Measurements from ENCODE around the gene CRYL1.

Gene CRYL1

GRCh38 chr13:20550799-20551198 is 25.1 kb upstream of the CRYL1 start:
- Mint-ChIP-seq H3K36me3 (no peaks in the 10 kb centered on the region), H3K27ac (no peak overlapping the region), H3K4me1 (peaks cover 9% of the 10 kb centered on the region), H3K9me3 (no peaks in the 10 kb centered on the region), H3K4me3 (no peak overlapping the region), H3K27me3 (no peaks in the 10 kb centered on the region)
- DNase-seq: no peak
- CTCF ChIA-PET: interaction anchor here (0.6 kb wide), 1 partner anchor 126 kb away, joined by 3 read pairs; no protein-coding TSS in a partner anchor

- H3K4me1 Mint-ChIP-seq: peaks cover 9% of the 10 kb centered on the region
- no peaks in the 10 kb centered on the region for H3K9me3 Mint-ChIP-seq
- H3K27ac Mint-ChIP-seq: no peak overlapping the region
- no peak overlapping the region for H3K4me3 Mint-ChIP-seq
- H3K36me3 Mint-ChIP-seq: no peaks in the 10 kb centered on the region
- H3K27me3 Mint-ChIP-seq: no peaks in the 10 kb centered on the region
- no peak for DNase-seq
- CTCF ChIA-PET: no interaction called here
These were observed 21.8 kb upstream of the CRYL1 start for GRCh38 chr13:20547479-20547908.

- H3K9me3 Mint-ChIP-seq: no peaks in the 10 kb centered on the region
- H3K27me3 Mint-ChIP-seq: no peaks in the 10 kb centered on the region
- no peaks in the 10 kb centered on the region for H3K36me3 Mint-ChIP-seq
- CTCF ChIA-PET: no interaction called here
- no peak overlapping the region for H3K27ac Mint-ChIP-seq
- no peak overlapping the region for H3K4me3 Mint-ChIP-seq
- peaks cover 9% of the 10 kb centered on the region for H3K4me1 Mint-ChIP-seq
- DNase-seq: no peak
These were observed 20.9 kb upstream of the CRYL1 start for GRCh38 chr13:20546556-20546955.

GRCh38 chr13:20544201-20544923 is 18.7 kb upstream of the CRYL1 start:
- H3K36me3 Mint-ChIP-seq: no peaks in the 10 kb centered on the region
- no peaks in the 10 kb centered on the region for H3K27me3 Mint-ChIP-seq
- no peak for DNase-seq
- no peak overlapping the region for H3K27ac Mint-ChIP-seq
- CTCF ChIA-PET: interaction anchor here (0.9 kb wide), 1 partner anchor 10 kb away, joined by 4 read pairs; no protein-coding TSS in a partner anchor
- H3K4me1 Mint-ChIP-seq: peaks cover 9% of the 10 kb centered on the region
- H3K4me3 Mint-ChIP-seq: no peak overlapping the region
- H3K9me3 Mint-ChIP-seq: no peaks in the 10 kb centered on the region

GRCh38 chr13:20536992-20537391 is 11.3 kb upstream of the CRYL1 start:
- peaks cover 2% of the 10 kb centered on the region for H3K36me3 Mint-ChIP-seq
- CTCF ChIA-PET: no interaction called here
- no peak for DNase-seq
- H3K9me3 Mint-ChIP-seq: peaks cover 9% of the 10 kb centered on the region
- H3K27ac Mint-ChIP-seq: no peak overlapping the region
- H3K4me1 Mint-ChIP-seq: no peaks in the 10 kb centered on the region
- no peak overlapping the region for H3K4me3 Mint-ChIP-seq
- peaks cover 8% of the 10 kb centered on the region for H3K27me3 Mint-ChIP-seq

GRCh38 chr13:20534038-20534608 is 8.5 kb upstream of the CRYL1 start:
- Mint-ChIP-seq H3K4me1 (no peaks in the 10 kb centered on the region), H3K27ac (no peak overlapping the region), H3K36me3 (peaks cover 2% of the 10 kb centered on the region), H3K4me3 (no peak overlapping the region), H3K27me3 (peaks cover 12% of the 10 kb centered on the region), H3K9me3 (peaks cover 16% of the 10 kb centered on the region)
- CTCF ChIA-PET: interaction anchor here (1.7 kb wide), 1 partner anchor 10 kb away, joined by 4 read pairs; no protein-coding TSS in a partner anchor
- no peak for DNase-seq

GRCh38 chr13:20528452-20528851 is 2.8 kb upstream of the CRYL1 start:
- Mint-ChIP-seq H3K4me3 (no peak overlapping the region), H3K9me3 (peaks cover 7% of the 10 kb centered on the region), H3K27me3 (peaks cover 9% of the 10 kb centered on the region), H3K27ac (no peak overlapping the region), H3K36me3 (no peaks in the 10 kb centered on the region), H3K4me1 (peaks cover 26% of the 10 kb centered on the region)
- CTCF ChIA-PET: no interaction called here
- no peak for DNase-seq

- Mint-ChIP-seq H3K4me3 (peak overlapping the region; percentile 70), H3K4me1 (peaks cover 33% of the 10 kb centered on the region), H3K36me3 (no peaks in the 10 kb centered on the region), H3K9me3 (peaks cover 7% of the 10 kb centered on the region), H3K27me3 (peaks cover 9% of the 10 kb centered on the region), H3K27ac (peak overlapping the region; percentile 89)
- CTCF ChIA-PET: no interaction called here
- DNase-seq: no peak
These were observed 1.0 kb upstream of the CRYL1 start for GRCh38 chr13:20526664-20527063.

GRCh38 chr13:20525144-20525600 is 485 bp downstream of the CRYL1 start:
- peak overlapping the region; percentile 86 for H3K27ac Mint-ChIP-seq
- peak overlapping the region; percentile 83 for H3K4me3 Mint-ChIP-seq
- no peaks in the 10 kb centered on the region for H3K36me3 Mint-ChIP-seq
- DNase-seq: peak; percentile 40
- peaks cover 5% of the 10 kb centered on the region for H3K27me3 Mint-ChIP-seq
- CTCF ChIA-PET: no interaction called here
- H3K9me3 Mint-ChIP-seq: no peaks in the 10 kb centered on the region
- peaks cover 33% of the 10 kb centered on the region for H3K4me1 Mint-ChIP-seq

GRCh38 chr13:20521364-20522115 is 4.1 kb downstream of the CRYL1 start:
- Mint-ChIP-seq H3K27ac (no peak overlapping the region), H3K9me3 (no peaks in the 10 kb centered on the region)
- CTCF ChIA-PET: no interaction called here

GRCh38 chr13:20519875-20520274 is 5.8 kb downstream of the CRYL1 start:
- peaks cover 15% of the 10 kb centered on the region for H3K4me1 Mint-ChIP-seq
- CTCF ChIA-PET: no interaction called here
- H3K27ac Mint-ChIP-seq: no peak overlapping the region
- H3K36me3 Mint-ChIP-seq: no peaks in the 10 kb centered on the region
- no peaks in the 10 kb centered on the region for H3K27me3 Mint-ChIP-seq
- no peak overlapping the region for H3K4me3 Mint-ChIP-seq
- H3K9me3 Mint-ChIP-seq: no peaks in the 10 kb centered on the region
- no peak for DNase-seq

More at GRCh38 chr13:20521364-20522115, 4.1 kb downstream of the CRYL1 start:
- Mint-ChIP-seq H3K36me3 (no peaks in the 10 kb centered on the region), H3K4me1 (peaks cover 22% of the 10 kb centered on the region), H3K27me3 (no peaks in the 10 kb centered on the region), H3K4me3 (no peak overlapping the region)
- DNase-seq: no peak

GRCh38 chr13:20518660-20519100 is 7.0 kb downstream of the CRYL1 start:
- H3K4me3 Mint-ChIP-seq: no peak overlapping the region
- CTCF ChIA-PET: no interaction called here
- no peaks in the 10 kb centered on the region for H3K9me3 Mint-ChIP-seq
- H3K27me3 Mint-ChIP-seq: no peaks in the 10 kb centered on the region
- no peaks in the 10 kb centered on the region for H3K36me3 Mint-ChIP-seq
- no peak for DNase-seq
- peaks cover 9% of the 10 kb centered on the region for H3K4me1 Mint-ChIP-seq
- no peak overlapping the region for H3K27ac Mint-ChIP-seq

- H3K36me3 Mint-ChIP-seq: peaks cover 4% of the 10 kb centered on the region
- H3K27ac Mint-ChIP-seq: no peak overlapping the region
- no peak for DNase-seq
- H3K4me3 Mint-ChIP-seq: no peak overlapping the region
- no peaks in the 10 kb centered on the region for H3K4me1 Mint-ChIP-seq
- no peaks in the 10 kb centered on the region for H3K9me3 Mint-ChIP-seq
- CTCF ChIA-PET: no interaction called here
- no peaks in the 10 kb centered on the region for H3K27me3 Mint-ChIP-seq
These were observed 10.8 kb downstream of the CRYL1 start for GRCh38 chr13:20514866-20515265.

- no peaks in the 10 kb centered on the region for H3K27me3 Mint-ChIP-seq
- DNase-seq: no peak
- H3K4me1 Mint-ChIP-seq: no peaks in the 10 kb centered on the region
- CTCF ChIA-PET: no interaction called here
- no peaks in the 10 kb centered on the region for H3K9me3 Mint-ChIP-seq
- H3K4me3 Mint-ChIP-seq: no peak overlapping the region
- peaks cover 4% of the 10 kb centered on the region for H3K36me3 Mint-ChIP-seq
- H3K27ac Mint-ChIP-seq: no peak overlapping the region
These were observed 12.1 kb downstream of the CRYL1 start for GRCh38 chr13:20513466-20513995.
